ENCODE measurements around the gene NOC2L. TPM values are rescaled to one million over a fixed set of nuclear protein-coding genes. Genes with fewer than 3 reads are reported as not detected.
"Not testable (repeated sequence)": the region's sequence is repeated elsewhere in the genome, so short reads cannot be mapped to it uniquely, and the experiment has no call there.

Gene NOC2L
- polyA plus RNA-seq, 4 donors: 55.8 to 70.0 (median 64.6) TPM

- no peak for DNase-seq (ENCODE audit: low read depth in 4 of 4, low spot score in 2 of 4)
These were observed 36.9 kb upstream of the NOC2L start for GRCh38 chr1:995665-996633.

- DNase-seq (ENCODE audit: low read depth in 4 of 4, low spot score in 2 of 4): not testable (repeated sequence)
These were observed 35.5 kb upstream of the NOC2L start for GRCh38 chr1:994546-994945.

- DNase-seq (ENCODE audit: low read depth in 4 of 4, low spot score in 2 of 4): no peak
These were observed 34.4 kb upstream of the NOC2L start for GRCh38 chr1:993379-993995.

- no peak for DNase-seq (ENCODE audit: low read depth in 4 of 4, low spot score in 2 of 4)
These were observed 33.3 kb upstream of the NOC2L start for GRCh38 chr1:992362-992761.

- no peak for DNase-seq (ENCODE audit: low read depth in 4 of 4, low spot score in 2 of 4)
These were observed 32.8 kb upstream of the NOC2L start for GRCh38 chr1:991895-992294.

GRCh38 chr1:991275-991674, 32.2 kb upstream of the NOC2L start:
- not testable (repeated sequence) for DNase-seq (ENCODE audit: low read depth in 4 of 4, low spot score in 2 of 4)

DNA sequence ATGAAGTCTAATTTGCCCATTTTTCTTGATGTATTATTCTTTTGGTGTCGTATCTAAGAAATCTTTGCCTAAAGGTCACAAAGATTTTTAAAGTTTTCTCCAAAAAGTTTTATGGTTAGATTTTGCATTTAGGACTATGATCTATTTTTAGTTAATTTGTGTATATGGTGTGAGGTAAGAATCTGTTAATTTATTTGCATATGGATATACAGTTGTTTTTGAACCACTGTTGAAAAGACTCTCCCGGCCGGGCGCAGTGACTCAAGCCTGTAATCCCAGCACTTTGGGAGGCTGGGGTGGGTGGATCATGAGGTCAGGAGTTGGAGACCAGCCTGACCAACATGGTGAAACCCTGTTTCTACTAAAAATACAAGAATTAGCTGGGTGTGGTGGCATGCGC, 29.0 kb upstream of the NOC2L start:
- not testable (repeated sequence) for DNase-seq (ENCODE audit: low read depth in 4 of 4, low spot score in 2 of 4)

GRCh38 chr1:985126-985525, 26.1 kb upstream of the NOC2L start:
- DNase-seq (ENCODE audit: low read depth in 4 of 4, low spot score in 2 of 4): no peak

DNA sequence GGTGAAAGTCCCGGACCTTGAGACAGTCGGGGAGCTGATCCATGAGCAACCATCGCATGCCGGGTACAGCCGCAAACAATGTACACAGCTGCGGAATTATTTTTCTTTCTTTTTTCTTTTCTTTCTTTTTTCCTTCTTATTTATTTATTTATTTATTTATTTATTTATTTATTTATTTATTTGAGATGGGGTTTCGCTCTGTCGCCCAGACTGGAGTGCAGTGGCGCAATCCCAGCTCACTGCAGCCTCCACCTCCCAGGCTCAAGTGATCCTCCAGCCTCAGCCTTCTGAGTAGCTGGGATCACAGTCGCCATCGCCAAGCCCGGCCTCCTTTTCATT, 25.4 kb upstream of the NOC2L start:
- no peak for DNase-seq (ENCODE audit: low read depth in 4 of 4, low spot score in 2 of 4)

DNA sequence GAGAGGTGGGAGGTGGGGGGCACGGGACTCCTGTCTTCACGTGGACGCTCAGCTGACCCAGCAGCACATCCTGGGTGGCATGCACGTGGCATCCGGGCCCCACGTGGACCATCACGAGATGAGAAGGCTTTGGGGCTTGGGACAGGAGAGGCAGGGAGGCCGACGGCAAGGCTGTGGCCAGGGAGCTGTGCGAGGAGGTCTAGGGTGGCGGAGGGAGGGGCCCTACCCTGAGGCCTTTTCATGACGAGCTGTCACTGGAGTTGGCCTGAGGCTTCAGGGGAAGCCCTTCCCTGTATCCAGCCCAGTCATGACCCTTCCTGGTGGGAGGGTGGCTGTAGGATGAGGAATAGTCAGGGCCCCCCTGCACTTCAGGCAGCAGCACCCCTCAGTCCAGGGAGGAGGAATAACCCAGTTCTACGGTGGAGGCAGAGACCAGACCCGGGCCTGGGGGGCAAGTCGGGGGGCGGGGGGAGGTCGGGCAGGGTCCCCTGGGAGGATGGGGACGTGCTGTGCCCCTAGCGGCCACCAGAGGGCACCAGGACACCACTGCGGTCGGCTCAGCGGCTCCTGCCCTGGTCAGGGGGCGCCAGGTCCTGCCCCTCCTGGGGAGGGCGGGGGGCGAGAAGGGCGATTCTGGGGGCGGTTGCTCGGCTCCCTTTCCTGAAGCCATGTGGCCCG, 24.9 kb upstream of the NOC2L start:
- no peak for DNase-seq (ENCODE audit: low read depth in 4 of 4, low spot score in 2 of 4)

DNA sequence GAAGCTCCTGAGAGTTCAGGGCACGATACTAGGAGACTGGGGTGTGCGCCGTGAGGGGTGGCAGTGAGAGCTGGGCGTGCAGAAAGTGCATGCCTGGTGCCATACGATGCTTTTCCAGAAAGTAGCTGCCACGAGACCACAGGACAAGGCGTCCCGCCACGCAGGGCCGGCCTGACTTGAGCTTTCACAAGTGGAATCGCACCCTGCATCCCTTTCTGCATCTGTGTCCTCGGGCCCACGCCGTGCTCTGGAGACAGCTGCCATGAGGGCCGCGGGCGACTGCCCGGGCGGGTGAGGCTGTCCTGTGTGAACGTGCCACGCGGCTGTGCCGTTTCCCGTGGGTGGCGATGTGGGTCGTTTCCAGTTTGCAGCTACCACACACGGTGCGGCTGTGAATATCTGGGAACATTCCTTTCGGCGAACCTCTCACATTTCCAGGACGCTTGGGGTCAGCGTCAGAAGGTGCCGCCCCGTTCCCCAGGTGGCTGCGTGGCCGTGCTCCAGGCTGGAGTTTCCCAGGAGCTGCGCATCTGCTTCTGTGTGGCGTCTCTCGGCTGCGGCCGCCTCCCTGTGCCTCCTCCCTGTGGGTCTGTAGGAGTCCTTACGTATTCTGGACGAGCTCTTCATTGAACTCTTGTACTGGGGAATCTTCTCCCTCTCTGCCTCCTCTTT, 23.8 kb upstream of the NOC2L start:
- no peak for DNase-seq (ENCODE audit: low read depth in 4 of 4, low spot score in 2 of 4)

DNA sequence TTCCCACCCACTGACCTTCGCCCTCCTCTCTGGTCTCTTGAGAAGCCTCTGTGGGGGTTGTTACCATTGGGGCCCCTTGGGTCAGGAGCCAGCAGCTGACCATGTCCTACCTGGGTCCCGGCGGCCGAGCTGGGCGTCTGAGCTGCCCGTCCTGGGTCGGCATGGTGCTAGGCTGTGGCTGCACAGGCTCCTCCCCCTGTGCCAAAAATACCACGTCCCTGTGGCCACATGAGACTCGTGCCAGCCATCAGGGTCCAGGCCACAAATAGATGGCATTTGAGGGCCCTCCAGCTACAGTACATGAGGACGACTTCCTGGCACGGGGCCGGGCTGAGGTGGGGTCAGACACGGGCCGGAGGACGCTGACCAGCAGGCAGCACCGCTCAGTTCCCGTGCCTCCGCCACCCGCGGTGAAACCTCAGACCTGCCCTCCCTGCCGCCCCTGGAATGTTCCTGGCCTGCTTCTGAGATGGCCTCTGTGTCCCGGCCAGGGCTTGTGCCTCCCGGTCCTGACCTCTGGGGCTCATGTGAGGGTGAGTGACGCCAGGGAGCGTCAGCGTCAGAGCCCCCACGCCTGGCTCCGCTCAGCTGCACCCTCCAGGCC, 23.0 kb upstream of the NOC2L start, which contains the start of gene PERM1:
Gene PERM1, minus strand, starts transcription at position 139 of the 604 bp plus-strand sequence. CDS start 1,064 bp downstream, outside the sequence.
- DNase-seq (ENCODE audit: low read depth in 4 of 4, low spot score in 2 of 4): no peak

DNA sequence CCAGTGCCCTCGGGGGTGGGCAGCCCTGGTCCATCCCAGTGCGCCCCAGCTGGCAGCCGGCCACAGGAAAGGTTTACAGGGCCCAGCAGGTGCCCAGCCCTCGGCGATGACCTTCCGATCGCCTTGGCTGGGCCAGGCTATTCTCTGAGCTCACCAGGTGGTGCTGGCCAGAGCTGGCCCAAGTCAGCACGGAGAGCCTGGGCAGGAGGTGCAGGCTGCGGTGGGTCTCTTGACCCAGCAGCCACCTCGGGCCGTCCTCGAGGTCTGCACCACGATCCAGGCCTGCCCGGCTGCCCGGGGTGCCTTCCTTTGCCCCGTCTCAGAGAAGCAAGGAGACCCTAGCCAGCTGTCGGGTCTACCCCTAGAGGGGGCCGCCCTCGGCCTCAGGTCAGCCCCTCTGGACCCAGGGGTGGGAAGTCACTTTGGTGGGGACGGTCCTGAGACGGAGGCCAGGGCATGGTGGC, 22.5 kb upstream of the NOC2L start:
- DNase-seq (ENCODE audit: low read depth in 4 of 4, low spot score in 2 of 4): no peak

DNA sequence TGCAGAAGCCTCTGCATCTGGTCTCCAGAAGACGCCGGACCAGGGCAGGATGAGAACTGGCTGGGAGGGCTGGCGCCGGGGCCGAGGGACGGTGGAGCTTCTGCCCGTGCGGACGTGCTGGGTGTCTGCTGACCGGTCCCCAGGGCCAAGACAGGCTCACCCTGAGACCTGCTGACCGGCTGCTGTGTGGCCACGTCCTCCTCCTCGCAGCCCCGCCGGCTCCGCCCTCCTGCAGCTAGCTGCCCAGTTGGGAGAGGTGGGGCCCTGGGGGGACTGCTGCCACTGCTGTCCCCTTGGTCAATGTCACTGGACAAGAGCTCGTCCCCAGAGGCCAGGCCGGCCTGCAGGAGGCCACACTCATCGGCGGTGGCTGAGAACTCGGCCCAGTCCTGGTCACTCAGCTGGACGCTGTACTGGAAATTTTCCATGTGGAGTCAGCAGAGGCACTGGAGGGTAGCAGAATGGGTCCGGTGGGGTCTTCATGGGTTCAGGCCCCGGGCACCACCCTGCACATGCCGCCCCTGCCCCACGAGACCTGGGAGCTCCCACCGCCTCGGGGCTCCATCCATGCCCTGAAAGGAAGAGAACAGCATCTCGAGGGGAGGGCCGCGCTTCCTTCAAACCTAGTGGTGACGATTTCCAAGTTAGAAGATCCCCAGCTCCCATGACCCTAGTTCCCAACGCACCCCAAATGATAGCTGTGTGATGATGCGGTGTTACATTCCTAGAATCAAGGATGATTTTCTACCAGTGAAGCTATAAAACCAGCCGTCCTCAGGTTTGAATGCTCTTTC, 21.7 kb upstream of the NOC2L start:
- DNase-seq (ENCODE audit: low read depth in 4 of 4, low spot score in 2 of 4): no peak

- DNase-seq (ENCODE audit: low read depth in 4 of 4, low spot score in 2 of 4): no peak
These were observed 21.1 kb upstream of the NOC2L start for GRCh38 chr1:980137-980571.

GRCh38 chr1:979744-980072, 20.7 kb upstream of the NOC2L start:
- DNase-seq (ENCODE audit: low read depth in 4 of 4, low spot score in 2 of 4): no peak

GRCh38 chr1:978835-979743, 20.0 kb upstream of the NOC2L start:
- no peak for DNase-seq (ENCODE audit: low read depth in 4 of 4, low spot score in 2 of 4)

DNA sequence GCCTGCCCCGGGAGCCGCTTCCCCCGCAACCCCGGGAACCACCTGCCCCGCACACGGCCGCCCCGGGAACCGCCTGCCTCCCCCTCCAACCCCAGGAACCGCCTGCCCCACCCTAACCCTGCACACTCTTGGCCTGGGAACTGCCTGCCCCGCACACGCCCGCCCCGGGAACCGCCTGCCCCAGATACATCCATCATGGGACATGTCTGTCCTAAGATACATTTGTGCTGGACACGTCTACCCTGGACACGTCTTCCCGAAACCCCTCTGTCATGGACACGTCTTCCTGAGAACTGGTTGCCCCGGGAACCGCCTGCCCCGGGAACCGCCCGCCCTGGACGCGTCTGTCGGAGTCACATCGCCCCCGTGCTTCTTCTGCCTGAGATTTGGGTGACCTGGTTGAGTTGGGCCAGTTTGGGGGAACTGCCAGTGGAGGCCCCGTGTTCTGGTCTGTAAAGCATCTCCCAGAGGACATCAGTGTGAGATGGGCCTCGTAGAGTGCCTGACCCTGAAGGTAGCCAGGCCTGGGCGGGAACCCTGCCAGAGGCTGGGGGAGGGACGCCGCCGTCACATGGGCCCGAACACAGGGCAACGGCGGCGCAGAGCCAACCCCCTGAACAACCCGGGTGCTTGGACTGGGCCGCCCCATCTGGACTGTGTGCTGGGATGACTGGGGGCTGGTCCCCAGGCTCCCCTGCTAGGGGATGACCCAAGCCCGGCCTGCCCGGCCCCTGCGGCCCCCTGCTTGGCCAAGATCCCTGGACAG, 19.2 kb upstream of the NOC2L start:
- DNase-seq (ENCODE audit: low read depth in 4 of 4, low spot score in 2 of 4): no peak

Measured in left renal cortex interstitium (tissue), 4 donors.